Brain microvascular endothelial cell (primary cell): ENCODE results near the gene APBB1IP.

Experiments
- DNase-seq: peaks from one replicate; pipeline ENCODE4 v3.0.0-alpha.2; 2020
- H3K27ac ChIP-seq: fragments of 250-450 bp; sonication (Bioruptor Pico); 2 replicates; pipeline ENCODE4 v1.5.1; 2020; ENCODE audit warnings: mild to moderate bottlenecking, moderate library complexity
- H3K27me3 ChIP-seq: fragments of 250-450 bp; sonication (Bioruptor Pico); replicated peaks from 2 replicates; pipeline ENCODE4 v1.5.1; 2020; ENCODE audit warnings: mild to moderate bottlenecking
- H3K36me3 ChIP-seq: fragments of 250-450 bp; sonication (Bioruptor Pico); replicated peaks from 2 replicates; pipeline ENCODE4 v1.5.1; 2020; ENCODE audit warnings: mild to moderate bottlenecking
- H3K4me3 ChIP-seq: 2 replicates; pipeline ENCODE4 v1.5.1; 2011; ENCODE audit warnings: low read depth, mild to moderate bottlenecking, control low read depth, low read length, moderate library complexity
- in situ Hi-C: cut with HindIII; loops from 2 replicates; pipeline ENCODE4 v1.10.0; 2017; ENCODE audit warnings: low sequenced_read_pairs, low pct_ligation_motif_present
- TF ChIP-seq, protein P1 (sequence below): IDR thresholded peaks from 2 replicates; pipeline ENCODE4 v1.5.1; 2011; ENCODE audit warnings: low read depth, mild to moderate bottlenecking, moderate library complexity, low read length, control low read depth, inconsistent platforms; ENCODE audit errors: missing control alignments

The APBB1IP gene

DNA sequence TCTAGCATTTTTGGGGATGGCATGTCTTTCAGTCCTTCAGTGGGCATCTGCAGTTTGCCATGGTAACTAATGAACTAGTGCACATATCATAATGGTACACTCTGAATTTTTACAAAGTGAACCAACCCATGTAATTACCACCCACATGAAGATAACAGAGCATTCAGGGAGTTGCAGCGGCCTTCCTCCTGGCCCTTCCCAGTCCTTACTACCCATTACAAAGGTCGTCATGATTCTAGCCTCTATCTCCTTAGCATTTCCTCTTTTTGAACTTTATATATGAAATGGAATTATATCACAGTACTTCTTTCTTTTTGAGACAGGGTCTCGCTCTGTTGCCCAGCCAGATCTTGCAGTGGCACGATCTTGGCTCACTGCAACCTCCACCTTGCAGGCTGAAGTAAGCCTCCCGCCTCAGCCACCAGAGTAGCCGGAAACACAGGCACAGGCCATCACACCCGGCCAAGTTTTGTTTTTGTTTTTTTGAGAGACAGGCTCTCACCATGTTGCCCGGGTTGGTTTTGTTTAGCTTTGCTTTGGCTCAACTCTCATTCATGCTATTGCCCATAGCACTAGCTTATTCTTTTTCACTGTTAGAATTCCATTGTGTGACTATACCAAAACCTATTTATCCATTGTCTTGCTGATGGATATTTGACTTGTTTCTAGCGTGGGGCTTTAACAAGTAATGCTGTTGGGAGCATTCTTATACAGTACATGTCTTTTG lies 79.2 kb downstream of the APBB1IP start:
- in situ Hi-C loops: no loop called here
- TF ChIP-seq, protein P1, sequence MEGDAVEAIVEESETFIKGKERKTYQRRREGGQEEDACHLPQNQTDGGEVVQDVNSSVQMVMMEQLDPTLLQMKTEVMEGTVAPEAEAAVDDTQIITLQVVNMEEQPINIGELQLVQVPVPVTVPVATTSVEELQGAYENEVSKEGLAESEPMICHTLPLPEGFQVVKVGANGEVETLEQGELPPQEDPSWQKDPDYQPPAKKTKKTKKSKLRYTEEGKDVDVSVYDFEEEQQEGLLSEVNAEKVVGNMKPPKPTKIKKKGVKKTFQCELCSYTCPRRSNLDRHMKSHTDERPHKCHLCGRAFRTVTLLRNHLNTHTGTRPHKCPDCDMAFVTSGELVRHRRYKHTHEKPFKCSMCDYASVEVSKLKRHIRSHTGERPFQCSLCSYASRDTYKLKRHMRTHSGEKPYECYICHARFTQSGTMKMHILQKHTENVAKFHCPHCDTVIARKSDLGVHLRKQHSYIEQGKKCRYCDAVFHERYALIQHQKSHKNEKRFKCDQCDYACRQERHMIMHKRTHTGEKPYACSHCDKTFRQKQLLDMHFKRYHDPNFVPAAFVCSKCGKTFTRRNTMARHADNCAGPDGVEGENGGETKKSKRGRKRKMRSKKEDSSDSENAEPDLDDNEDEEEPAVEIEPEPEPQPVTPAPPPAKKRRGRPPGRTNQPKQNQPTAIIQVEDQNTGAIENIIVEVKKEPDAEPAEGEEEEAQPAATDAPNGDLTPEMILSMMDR: no peak
- DNase-seq: no peak
- H3K27me3 ChIP-seq: no peaks in the 10 kb centered on the region
- no peak overlapping the region for H3K4me3 ChIP-seq
- no peak overlapping the region for H3K27ac ChIP-seq
- no peaks in the 10 kb centered on the region for H3K36me3 ChIP-seq

DNA sequence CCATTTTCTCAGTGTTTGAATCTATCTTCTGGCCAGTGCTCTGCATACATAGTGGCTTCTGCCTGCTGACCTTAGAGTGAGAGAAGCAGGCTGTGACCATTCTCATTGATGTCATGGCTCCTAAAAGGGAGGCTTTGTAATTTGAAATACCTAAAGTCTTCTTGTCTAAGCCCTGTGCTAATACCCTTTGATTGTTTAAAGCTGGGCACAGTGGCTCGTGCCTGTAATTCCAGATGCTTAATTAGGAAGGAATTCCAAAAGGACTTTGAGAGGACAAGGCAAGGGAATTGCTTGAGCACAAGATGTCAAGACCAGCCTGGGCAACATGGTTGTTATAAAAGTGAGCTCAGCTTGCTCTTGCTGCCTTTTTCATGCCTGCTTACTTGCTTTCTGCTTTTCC lies 81.7 kb downstream of the APBB1IP start:
- no peaks in the 10 kb centered on the region for H3K36me3 ChIP-seq
- in situ Hi-C loops: no loop called here
- DNase-seq: no peak
- TF ChIP-seq, protein P1: no peak
- no peaks in the 10 kb centered on the region for H3K27me3 ChIP-seq
- H3K4me3 ChIP-seq: no peak overlapping the region
- no peak overlapping the region for H3K27ac ChIP-seq

DNA sequence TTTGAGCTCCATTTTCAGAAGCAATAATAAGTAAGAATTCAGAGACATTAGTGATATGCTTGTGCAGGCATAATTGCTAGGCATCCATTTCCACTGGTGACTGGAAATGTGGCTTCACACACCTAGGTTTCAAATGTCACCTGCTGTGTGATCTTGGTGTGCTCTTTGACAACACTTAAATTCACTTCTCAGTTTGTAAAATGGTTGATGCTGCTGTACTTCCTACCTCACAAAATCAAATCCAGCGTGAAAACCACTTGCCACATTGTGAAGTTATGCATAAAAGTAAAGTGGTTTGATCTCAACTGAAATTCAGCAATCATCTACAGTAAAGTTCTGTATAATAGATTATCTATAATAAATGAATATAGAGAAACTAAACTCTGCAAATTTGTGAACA lies 82.4 kb downstream of the APBB1IP start:
- TF ChIP-seq, protein P1: no peak
- H3K4me3 ChIP-seq: no peak overlapping the region
- no peaks in the 10 kb centered on the region for H3K36me3 ChIP-seq
- DNase-seq: no peak
- H3K27ac ChIP-seq: no peak overlapping the region
- no peaks in the 10 kb centered on the region for H3K27me3 ChIP-seq
- in situ Hi-C loops: no loop called here

DNA sequence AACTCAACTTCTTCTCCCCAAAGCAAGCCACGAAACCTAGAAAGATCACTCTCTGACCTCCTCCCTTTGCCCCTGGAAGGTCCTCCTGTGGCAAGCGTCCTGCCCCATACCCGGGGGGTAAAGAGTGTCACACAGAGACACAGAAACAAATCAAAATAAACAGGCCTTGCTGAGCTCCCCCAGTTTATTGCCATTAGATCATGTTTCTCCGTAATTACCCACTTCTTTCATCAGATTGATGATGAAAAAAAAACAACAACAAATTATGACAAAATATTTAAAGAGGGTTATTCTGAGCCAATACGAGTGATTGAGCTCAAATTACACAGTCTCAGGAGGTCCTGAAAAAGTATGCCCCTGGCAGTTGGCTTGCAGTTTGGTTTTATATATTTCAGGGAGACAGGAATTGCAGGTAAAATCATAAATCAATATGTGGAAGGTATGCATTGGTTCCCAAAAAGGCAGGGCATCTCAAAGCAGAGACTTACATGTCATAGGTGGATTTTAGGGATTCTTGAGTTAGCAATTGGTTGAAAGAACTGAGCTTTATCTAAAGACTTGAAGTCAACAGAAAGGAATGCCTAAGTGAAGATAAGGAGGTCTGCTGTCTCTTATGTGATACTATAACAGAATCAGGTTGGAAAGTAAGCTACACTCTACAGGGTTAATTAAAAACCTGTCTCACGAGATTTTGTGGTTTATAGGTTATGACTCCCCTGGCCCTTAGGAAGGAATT lies 86.2 kb downstream of the APBB1IP start:
- in situ Hi-C loops: no loop called here
- H3K36me3 ChIP-seq: no peaks in the 10 kb centered on the region
- no peak overlapping the region for H3K27ac ChIP-seq
- no peak for DNase-seq
- TF ChIP-seq, protein P1: no peak
- no peaks in the 10 kb centered on the region for H3K27me3 ChIP-seq
- H3K4me3 ChIP-seq: no peak overlapping the region

DNA sequence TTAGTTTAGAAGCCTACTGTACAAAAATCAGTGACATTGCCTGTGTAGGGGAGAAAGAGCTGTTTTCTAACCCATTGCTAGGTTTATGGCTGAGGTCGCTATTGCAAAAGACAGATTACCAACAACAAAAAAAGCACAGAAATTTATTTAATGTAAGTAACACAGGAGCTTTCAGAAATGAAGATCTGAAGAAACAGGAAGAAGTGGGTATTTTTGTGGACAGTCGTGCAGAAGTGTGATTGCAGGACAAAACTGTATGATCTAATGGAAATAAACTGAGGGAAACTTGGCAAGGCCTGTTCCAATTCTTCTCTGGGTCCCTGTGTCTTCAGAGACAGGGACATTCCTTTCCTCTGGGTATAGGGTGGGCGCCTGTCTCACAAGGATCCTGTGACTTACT lies 87.4 kb downstream of the APBB1IP start:
- Histone ChIP-seq H3K4me3 (no peak overlapping the region), H3K27ac (no peak overlapping the region), H3K36me3 (no peaks in the 10 kb centered on the region), H3K27me3 (no peaks in the 10 kb centered on the region)
- no peak for DNase-seq
- in situ Hi-C loops: no loop called here
- TF ChIP-seq, protein P1: no peak
